ENCODE measurements around the gene RUBCNL.

DNA sequence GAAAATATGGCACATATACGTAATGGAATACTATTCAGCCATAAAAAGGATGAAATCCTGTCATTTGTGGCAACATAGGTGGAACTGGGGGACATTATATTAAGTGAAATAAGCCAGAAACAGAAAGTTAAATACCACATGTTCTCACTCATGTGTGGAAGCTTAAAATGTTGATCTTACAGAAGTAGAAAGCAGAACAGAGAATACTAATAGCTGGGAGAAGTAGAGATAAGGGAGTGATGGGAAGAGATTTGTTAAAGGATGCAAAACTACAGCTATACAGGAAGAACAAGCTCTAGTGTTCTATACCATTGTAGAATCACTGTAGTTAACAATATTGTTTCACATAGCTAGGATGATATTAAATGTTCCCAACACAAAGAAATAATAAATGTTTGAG lies 68.1 kb downstream of the RUBCNL start:
- TF ChIP-seq, protein P1, sequence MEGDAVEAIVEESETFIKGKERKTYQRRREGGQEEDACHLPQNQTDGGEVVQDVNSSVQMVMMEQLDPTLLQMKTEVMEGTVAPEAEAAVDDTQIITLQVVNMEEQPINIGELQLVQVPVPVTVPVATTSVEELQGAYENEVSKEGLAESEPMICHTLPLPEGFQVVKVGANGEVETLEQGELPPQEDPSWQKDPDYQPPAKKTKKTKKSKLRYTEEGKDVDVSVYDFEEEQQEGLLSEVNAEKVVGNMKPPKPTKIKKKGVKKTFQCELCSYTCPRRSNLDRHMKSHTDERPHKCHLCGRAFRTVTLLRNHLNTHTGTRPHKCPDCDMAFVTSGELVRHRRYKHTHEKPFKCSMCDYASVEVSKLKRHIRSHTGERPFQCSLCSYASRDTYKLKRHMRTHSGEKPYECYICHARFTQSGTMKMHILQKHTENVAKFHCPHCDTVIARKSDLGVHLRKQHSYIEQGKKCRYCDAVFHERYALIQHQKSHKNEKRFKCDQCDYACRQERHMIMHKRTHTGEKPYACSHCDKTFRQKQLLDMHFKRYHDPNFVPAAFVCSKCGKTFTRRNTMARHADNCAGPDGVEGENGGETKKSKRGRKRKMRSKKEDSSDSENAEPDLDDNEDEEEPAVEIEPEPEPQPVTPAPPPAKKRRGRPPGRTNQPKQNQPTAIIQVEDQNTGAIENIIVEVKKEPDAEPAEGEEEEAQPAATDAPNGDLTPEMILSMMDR (IDR thresholded peaks at IDR 0.05; ENCODE audit: low read depth, low read length): no peak
- no peak for TF ChIP-seq EZH2phosphoT487 (IDR thresholded peaks at IDR 0.05; ENCODE audit: low read depth)
